ENCODE data around the gene CYP4A22. TPM values are rescaled to one million over a fixed set of nuclear protein-coding genes. Genes with fewer than 3 reads are reported as not detected.
A peak's percentile ranks its signal among the peaks of the same experiment; 100 is the strongest.
"Not testable (repeated sequence)": the region's sequence is repeated elsewhere in the genome, so short reads cannot be mapped to it uniquely, and the experiment has no call there.

Gene CYP4A22
- total RNA-seq, 1 donor from 2014 or later = 69.9 TPM

GRCh38 chr1:47147047-47147785 lies 10.0 kb downstream of the CYP4A22 start:
- no peak for ATAC-seq
- no peak for DNase-seq (ENCODE audit: low spot score)

GRCh38 chr1:47149162-47149561 lies 11.9 kb downstream of the CYP4A22 start:
- DNase-seq (ENCODE audit: low spot score); ATAC-seq: not testable (repeated sequence)

GRCh38 chr1:47156457-47156856 lies 19.2 kb downstream of the CYP4A22 start:
- DNase-seq (ENCODE audit: low spot score); ATAC-seq: not testable (repeated sequence)

- DNase-seq (ENCODE audit: low spot score); ATAC-seq: not testable (repeated sequence)
These were observed 20.7 kb downstream of the CYP4A22 start for GRCh38 chr1:47157957-47158356.

- ATAC-seq (no peak), DNase-seq (ENCODE audit: low spot score) (no peak)
These were observed 23.5 kb downstream of the CYP4A22 start for GRCh38 chr1:47160716-47161115.

GRCh38 chr1:47161298-47162040 lies 24.2 kb downstream of the CYP4A22 start:
- DNase-seq (ENCODE audit: low spot score) (no peak), ATAC-seq (no peak)

GRCh38 chr1:47164552-47164951 lies 27.3 kb downstream of the CYP4A22 start:
- ATAC-seq (no peak), DNase-seq (ENCODE audit: low spot score) (no peak)

- ATAC-seq (no peak), DNase-seq (ENCODE audit: low spot score) (no peak)
These were observed 35.5 kb downstream of the CYP4A22 start for GRCh38 chr1:47172782-47173181.

- peak; percentile 33 for DNase-seq (ENCODE audit: low spot score)
These were observed 37.4 kb downstream of the CYP4A22 start for GRCh38 chr1:47174656-47175020.

GRCh38 chr1:47175227-47175934 lies 38.1 kb downstream of the CYP4A22 start:
- peak; percentile 64 for DNase-seq (ENCODE audit: low spot score)
- peak; percentile 87 for ATAC-seq

More at GRCh38 chr1:47174656-47175020, 37.4 kb downstream of the CYP4A22 start:
- no peak for ATAC-seq

GRCh38 chr1:47178020-47178419 lies 40.8 kb downstream of the CYP4A22 start:
- DNase-seq (ENCODE audit: low spot score) = peak; percentile 30
- no peak for ATAC-seq

- DNase-seq (ENCODE audit: low spot score) = peak; percentile 43
- no peak for ATAC-seq
These were observed 41.4 kb downstream of the CYP4A22 start for GRCh38 chr1:47178654-47179016.

GRCh38 chr1:47179017-47179987 lies 42.1 kb downstream of the CYP4A22 start:
- DNase-seq (ENCODE audit: low spot score) (peak; percentile 88), ATAC-seq (peak; percentile 88)

- DNase-seq (ENCODE audit: low spot score) (peak; percentile 28), ATAC-seq (no peak)
These were observed 42.8 kb downstream of the CYP4A22 start for GRCh38 chr1:47179988-47180563.

- ATAC-seq (no peak), DNase-seq (ENCODE audit: low spot score) (peak; percentile 37)
These were observed 43.4 kb downstream of the CYP4A22 start for GRCh38 chr1:47180603-47181094.

- ATAC-seq = no peak
- peak; percentile 39 for DNase-seq (ENCODE audit: low spot score)
These were observed 44.1 kb downstream of the CYP4A22 start for GRCh38 chr1:47181095-47181954.

- ATAC-seq (no peak), DNase-seq (ENCODE audit: low spot score) (peak; percentile 18)
These were observed 44.9 kb downstream of the CYP4A22 start for GRCh38 chr1:47181955-47182675.

GRCh38 chr1:47182676-47183235 lies 45.5 kb downstream of the CYP4A22 start:
- peak; percentile 31 for DNase-seq (ENCODE audit: low spot score)
- no peak for ATAC-seq

All from left lobe of liver (tissue), 2 donors.